HG03571 (cell line): Measurements from ENCODE around the gene SPECC1L.

Experiments
- ATAC-seq: cut with Tn5 transposase; IDR thresholded peaks from one replicate; pipeline ENCODE4 v1.9.1; 2021; ENCODE audit not compliant: unreplicated experiment

SPECC1L gene

DNA sequence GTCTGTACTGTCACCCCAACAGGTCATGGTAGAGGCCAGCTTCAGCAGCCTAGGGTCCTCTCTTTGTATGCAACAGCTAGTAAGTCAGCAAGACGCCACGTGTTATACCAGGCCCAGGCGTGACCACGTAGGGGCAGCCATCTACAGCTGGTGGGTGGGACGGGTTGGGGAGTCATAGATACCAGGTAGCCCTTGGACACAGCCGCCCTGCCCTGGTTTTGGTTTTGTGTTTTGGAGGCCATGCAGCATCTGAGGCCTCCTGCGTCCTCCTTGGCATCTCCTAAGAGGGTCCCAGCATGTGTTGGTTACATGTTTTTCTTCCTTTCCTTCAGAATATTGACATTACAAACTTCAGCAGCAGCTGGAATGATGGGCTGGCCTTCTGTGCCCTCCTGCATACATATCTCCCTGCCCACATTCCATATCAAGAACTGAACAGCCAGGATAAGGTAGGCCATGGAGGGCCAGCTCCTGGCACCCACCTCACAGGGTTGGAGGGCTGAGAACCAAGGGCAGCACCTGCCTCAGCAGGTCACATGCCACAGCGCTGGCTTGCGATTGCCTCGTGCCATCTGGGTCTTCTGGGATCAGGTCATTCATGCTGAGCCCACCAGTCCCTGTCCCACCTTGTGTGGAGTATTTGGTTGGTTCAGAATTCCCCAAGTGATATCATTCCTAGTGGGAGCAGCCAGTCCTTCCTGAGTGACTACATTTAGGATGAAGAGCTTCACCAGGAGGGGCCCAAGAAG is 140.8 kb downstream of the SPECC1L start:
- no peak for ATAC-seq

GRCh38 chr22:24412274-24412673 is 141.6 kb downstream of the SPECC1L start:
- no peak for ATAC-seq

GRCh38 chr22:24413271-24413670 is 142.6 kb downstream of the SPECC1L start:
- no peak for ATAC-seq

- no peak for ATAC-seq
These were observed 143.2 kb downstream of the SPECC1L start for GRCh38 chr22:24413736-24414385.

- no peak for ATAC-seq
These were observed 143.9 kb downstream of the SPECC1L start for GRCh38 chr22:24414523-24414922.

GRCh38 chr22:24414984-24415945 is 144.6 kb downstream of the SPECC1L start:
- no peak for ATAC-seq

- no peak for ATAC-seq
These were observed 145.5 kb downstream of the SPECC1L start for GRCh38 chr22:24416095-24416494.

GRCh38 chr22:24416611-24417010 is 146.0 kb downstream of the SPECC1L start:
- no peak for ATAC-seq

DNA sequence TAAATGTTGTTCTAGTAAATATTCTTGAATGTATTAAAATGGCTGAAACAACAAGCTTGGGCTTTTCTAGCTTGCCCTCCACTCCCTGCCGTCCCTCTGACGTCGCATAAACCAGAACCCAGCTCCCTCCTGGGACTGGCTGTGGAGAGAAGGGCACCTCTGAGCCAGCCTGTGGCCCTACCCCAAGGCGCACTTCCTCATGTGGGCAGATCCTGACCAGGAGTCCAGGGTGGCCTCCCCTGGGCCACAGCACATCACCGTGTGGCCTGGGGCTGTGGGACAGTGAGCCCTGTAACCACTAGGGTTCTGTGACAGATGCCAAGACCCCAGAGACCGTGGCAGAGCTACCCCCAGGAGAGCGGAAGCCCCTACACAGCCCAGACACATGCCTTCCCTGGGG is 146.6 kb downstream of the SPECC1L start:
- no peak for ATAC-seq

DNA sequence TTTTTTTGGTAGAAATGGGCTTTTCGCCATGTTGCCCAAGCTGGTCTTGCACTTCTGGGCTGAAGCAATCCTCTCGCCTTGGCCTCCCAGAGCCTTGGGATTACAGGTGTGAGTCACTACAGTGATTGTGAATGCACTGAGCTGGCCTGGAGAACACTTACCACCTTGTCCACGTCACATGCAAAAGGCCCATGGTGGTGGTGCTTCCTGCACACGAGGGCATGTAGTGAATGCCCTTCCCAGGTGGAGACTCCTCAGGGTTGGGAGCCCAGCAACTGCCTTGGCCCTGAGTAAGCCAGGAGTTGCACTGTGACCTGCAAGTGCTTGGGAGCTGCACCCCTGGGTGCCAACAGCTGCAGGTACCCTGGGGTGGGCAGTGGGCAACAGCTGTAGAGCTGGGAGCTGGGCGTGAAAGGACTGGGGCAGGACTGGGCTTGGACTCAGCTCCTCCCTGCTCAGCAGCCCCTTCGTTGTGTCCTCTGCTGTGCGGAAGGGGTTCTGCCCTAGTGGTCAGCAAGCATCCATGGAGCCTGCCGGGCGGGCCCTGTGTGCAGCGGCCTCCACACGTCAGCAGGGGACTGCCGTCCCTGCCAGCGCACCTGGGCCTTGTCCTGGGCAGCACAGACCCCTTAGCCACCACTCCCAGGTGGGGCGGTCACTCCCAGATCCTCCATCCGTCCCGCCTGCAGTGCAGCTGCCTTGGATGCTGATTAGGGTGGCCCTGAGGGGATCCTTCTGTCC is 147.4 kb downstream of the SPECC1L start:
- no peak for ATAC-seq

DNA sequence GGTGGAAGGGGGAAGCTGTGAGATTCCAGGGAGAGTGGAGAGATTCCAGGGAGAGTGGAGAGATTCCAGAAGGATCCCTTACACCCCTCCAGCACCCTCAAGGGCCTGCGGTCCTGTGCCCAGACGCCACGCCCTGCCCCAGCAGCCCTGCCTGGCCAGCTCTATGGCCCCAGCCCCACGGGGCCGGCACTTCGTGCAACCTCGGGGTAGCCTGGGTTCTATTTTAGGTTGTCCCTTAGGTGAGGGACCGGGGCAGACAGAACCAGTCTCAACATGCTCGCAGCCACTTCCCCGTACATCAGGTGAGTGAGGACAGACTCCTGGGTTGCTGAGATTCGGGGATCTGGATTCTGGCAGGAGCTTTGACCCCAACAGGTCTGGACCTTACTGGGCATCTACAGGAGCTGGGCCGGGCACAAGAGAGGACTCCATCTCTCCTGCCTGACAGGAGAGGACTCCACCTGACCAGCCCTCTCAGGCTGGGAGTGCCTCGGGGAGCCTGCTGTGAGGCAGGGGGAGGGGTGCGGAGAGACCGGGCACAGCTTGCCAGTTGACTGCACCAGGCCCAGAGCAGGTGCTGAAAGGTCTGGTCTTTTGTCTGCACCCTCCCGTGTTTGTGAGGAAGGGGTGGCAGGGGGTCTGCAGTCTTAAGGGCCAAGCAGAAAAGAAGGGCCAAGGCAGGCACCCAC is 148.3 kb downstream of the SPECC1L start:
- no peak for ATAC-seq

DNA sequence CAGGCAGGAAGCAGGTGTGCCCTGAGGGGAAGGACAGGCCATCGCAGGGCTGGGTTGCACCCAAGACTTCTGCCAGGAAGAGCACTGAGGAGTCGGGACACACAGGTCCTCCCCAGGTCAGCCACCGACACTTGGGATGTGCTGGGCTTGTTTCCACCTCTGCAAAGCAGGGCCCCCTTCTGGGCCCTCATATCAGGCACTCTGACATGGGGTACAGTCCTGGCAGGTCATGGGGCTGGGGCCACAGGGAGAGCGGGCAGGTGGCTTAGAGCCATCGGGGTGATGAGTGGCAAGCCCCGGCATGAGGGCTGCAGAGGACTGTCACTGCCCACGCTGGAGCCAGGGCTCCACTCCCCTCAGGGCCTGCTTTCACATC is 148.8 kb downstream of the SPECC1L start:
- ATAC-seq: no peak

DNA sequence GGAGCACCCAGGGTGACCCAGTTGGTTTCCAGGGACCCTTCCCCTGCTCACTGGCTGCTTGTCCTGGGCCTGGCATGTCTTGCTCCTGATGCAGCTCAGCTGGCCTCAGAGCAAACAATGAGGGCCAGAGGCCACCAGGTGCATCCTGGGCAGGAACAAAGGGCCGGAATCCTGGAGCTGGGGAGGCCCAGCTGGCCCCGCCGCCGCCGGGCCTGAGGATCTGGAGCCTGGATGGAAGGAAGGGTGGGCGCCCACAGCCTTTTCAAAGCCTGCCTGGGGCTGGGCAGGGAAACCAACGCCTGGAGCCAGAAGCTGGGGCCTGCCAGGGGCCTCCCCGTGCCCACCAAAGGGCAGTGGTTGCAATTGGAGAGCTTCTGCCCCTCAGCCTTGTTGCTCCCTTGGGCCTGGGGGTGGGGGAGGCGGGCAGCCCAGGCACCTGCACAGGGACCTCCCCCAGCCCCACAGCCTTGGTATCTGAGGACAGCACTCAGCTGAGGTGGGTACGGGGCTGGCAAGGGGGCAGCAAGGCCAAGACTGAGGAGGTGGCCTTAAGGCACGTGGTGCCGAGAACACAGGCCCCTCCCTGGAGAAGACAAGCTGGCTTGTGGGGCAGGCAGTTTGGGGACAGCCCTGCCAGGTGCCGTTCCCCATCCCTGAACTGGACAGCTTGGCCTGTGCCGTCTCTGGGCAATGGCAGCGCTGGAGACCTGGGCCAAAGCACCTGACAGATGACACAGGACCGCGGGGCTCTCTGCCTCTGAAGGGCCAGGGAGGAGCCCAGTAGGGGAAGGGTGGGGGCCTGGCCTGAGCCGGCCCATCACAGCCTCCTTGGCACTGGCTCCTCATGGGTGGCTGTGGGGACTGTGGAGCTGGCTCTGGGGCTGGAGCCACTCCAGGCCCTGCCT is 149.7 kb downstream of the SPECC1L start:
- ATAC-seq: no peak

GRCh38 chr22:24420977-24421343 is 150.3 kb downstream of the SPECC1L start:
- ATAC-seq: no peak

- no peak for ATAC-seq
These were observed 150.8 kb downstream of the SPECC1L start for GRCh38 chr22:24421428-24421931.

DNA sequence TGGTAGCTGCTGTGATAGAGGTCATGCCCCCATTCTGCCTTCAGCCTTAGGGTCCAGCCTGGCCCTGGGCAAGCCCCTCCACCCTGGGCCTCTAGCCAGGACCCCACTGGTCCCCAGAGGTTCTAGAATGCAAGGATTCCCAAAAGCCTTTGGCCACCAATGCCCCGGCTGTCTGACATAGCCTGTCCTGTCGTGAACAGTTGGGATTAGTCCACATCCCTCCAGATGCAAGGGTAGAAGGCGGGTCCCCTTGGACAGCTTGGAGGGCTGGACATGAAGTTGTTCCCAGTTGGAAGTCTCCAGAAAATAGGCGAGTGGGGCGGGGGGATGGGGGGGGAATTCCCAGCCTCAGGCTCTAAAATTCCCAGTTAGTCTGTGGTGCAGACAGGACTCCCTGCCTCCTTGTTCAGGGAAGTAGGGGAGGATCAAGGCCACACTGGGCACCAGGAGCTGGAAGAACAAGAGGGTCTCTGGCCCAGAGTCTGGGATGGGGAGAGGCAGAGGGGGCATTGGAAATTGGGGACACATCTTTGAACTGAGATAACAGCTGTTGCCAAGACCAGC is 151.6 kb downstream of the SPECC1L start:
- no peak for ATAC-seq

DNA sequence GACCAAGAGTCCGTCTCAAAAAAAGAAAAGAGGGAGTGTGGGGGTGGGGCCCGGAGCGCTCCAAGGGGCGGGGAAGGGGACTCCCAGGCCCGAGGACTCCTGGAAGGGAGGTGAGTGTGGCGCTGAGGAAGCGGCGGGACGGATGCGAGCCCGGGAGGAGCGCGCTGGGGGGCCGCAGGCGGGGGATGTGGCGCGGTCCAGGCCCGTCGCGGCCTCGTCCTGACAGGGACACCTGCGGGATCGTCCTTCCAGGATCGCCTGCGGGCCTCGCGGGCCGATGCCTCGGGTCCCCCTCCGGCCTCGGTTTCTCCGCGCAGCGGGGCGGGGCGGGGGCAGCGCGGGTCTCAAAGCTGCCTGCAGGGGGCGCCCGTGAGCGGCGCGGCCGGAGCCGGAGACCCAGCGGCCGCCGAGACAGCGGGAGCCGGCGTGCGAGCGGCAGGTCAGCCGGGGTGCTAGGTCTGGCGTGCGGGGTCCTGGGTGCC is 152.9 kb downstream of the SPECC1L start:
- ATAC-seq: no peak

DNA sequence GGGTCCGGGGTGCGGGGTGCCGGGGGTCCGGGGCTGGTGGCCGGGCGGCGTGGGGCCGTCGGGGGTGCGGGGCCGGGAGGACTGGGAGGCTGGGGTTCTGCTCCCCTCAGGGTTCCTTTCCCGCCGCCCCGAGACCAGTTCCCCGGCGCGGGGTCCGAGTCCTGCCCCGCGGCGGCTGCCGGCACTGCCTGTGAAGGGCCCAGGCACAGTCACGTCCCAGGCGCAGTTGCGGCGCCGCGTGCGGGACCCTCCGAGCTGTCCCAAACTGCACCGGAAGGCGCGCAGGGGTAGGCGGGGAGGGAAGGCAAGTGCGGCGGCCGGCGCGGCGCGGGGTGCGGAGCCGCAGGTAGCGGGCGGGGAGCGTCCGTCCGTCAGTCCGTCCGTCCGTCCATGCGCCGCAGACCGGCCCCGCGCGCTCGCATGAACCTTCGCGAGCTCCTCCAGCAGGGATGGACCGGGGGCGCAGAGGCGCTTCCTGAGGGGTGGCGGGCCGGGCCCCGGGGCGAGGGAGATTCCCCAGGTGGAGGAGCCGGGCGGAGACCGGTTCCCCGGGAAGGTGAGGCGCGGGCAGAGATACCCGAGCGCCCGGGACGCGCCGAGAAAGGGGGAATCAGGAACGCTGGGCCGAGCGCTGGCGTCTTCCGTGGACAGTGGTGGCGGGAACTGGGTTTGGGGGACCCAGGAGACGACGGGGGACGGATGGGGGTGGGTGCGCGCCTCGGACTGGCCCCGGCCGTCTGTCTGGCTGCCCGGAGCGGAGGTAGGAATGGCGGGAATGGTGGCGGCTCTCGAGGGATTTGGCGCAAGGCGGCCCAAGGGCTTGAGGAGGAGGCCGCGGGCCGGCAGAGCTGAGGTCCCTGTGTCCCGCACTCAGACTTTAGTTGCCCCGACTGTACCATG is 153.6 kb downstream of the SPECC1L start:
- no peak for ATAC-seq
